Neural cell (in vitro differentiated cells): Measurements from ENCODE around the gene NCKAP5. TPM values are rescaled to one million over a fixed set of nuclear protein-coding genes. Genes with fewer than 3 reads are reported as not detected.

ENCODE experiments used
- H2AFZ ChIP-seq: fragments of 200-600, 300-800 bp; sonication (generic), shearing (Covaris generic); 2 replicates; pipeline ENCODE4 v1.6.0; 2014; ENCODE audit warnings: low read depth, mild to moderate bottlenecking, antibody characterized with exemption, low read length, moderate library complexity
- H3F3A ChIP-seq: fragments of 200-600 bp; shearing (Covaris generic); 2 replicates; pipeline ENCODE4 v1.6.1; 2016; ENCODE audit warnings: mild to moderate bottlenecking, moderate library complexity, mixed read lengths, antibody characterized with exemption, low read length; ENCODE audit not compliant: insufficient read depth, poor library complexity, severe bottlenecking
- H3K27ac ChIP-seq: fragments of 200-600, 300-800 bp; sonication (generic), shearing (Covaris generic); 2 replicates; pipeline ENCODE4 v1.5.1; 2014; ENCODE audit warnings: mild to moderate bottlenecking, low read length, moderate library complexity
- H3K27me3 ChIP-seq: fragments of 300-800, 200-600 bp; sonication (generic), shearing (Covaris generic); 2 replicates; pipeline ENCODE4 v1.6.0; 2014; ENCODE audit warnings: mild to moderate bottlenecking, low read depth, low read length, moderate library complexity; ENCODE audit not compliant: insufficient read depth
- H3K36me3 ChIP-seq: fragments of 300-800, 200-600 bp; sonication (generic), shearing (Covaris generic); 2 replicates; pipeline ENCODE4 v1.5.1; 2014; ENCODE audit warnings: mild to moderate bottlenecking, antibody characterized with exemption, low read length, moderate library complexity; ENCODE audit not compliant: insufficient read depth
- H3K4me2 ChIP-seq: fragments of 300-800, 200-600 bp; sonication (generic), shearing (Covaris generic); 2 replicates; pipeline ENCODE4 v1.6.0; 2014; ENCODE audit warnings: mild to moderate bottlenecking, low read length
- H3K4me3 ChIP-seq: fragments of 300-800, 200-600 bp; sonication (generic), shearing (Covaris generic); 2 replicates; pipeline ENCODE4 v1.5.1; 2014; ENCODE audit warnings: mild to moderate bottlenecking, low read length, moderate library complexity
- H3K79me2 ChIP-seq: fragments of 200-600 bp; shearing (Covaris generic); replicated peaks from 2 replicates; pipeline ENCODE4 v1.6.0; 2014; ENCODE audit warnings: mild to moderate bottlenecking, low read length, moderate library complexity; ENCODE audit not compliant: insufficient read depth
- H3K9ac ChIP-seq: fragments of 300-800, 200-600 bp; sonication (generic), shearing (Covaris generic); 2 replicates; pipeline ENCODE4 v1.6.1; 2016; ENCODE audit warnings: mild to moderate bottlenecking, low read length, mixed read lengths
- H3K9me2 ChIP-seq: fragments of 200-600 bp; shearing (Covaris generic); 2 replicates; pipeline ENCODE4 v1.6.1; 2016; ENCODE audit warnings: mild to moderate bottlenecking, low read length, mixed read lengths; ENCODE audit not compliant: insufficient read depth
- H3K9me3 ChIP-seq: fragments of 200-600, 300-800 bp; sonication (generic), shearing (Covaris generic); 2 replicates; pipeline ENCODE4 v1.6.1; 2016; ENCODE audit warnings: mild to moderate bottlenecking, mixed run types, low read length, moderate library complexity, mixed read lengths
- H4K20me1 ChIP-seq: fragments of 200-600 bp; shearing (Covaris generic); 2 replicates; pipeline ENCODE4 v1.6.1; 2016; ENCODE audit warnings: mild to moderate bottlenecking, mixed run types; ENCODE audit not compliant: insufficient read depth
- EP300 ChIP-seq: fragments of 450-650 bp; conservative IDR thresholded peaks from 2 replicates; pipeline ENCODE4 v1.6.1; 2014; ENCODE audit warnings: antibody characterized with exemption, mild to moderate bottlenecking, moderate library complexity; ENCODE audit not compliant: poor library complexity, severe bottlenecking
- EZH2 ChIP-seq: fragments of 200-600, 300-800 bp; shearing (Covaris generic), sonication (generic); IDR thresholded peaks from 2 replicates; pipeline ENCODE4 v1.6.1; 2014; ENCODE audit warnings: antibody characterized with exemption, low read length, borderline replicate concordance, mild to moderate bottlenecking; ENCODE audit not compliant: insufficient read depth, poor library complexity, severe bottlenecking
- MXI1 ChIP-seq: fragments of 450-650 bp; conservative IDR thresholded peaks from 2 replicates; pipeline ENCODE4 v1.6.1; 2014; ENCODE audit warnings: antibody characterized with exemption, mild to moderate bottlenecking; ENCODE audit not compliant: poor library complexity, severe bottlenecking
- POLR2AphosphoS5 ChIP-seq: IDR thresholded peaks from 2 replicates; pipeline ENCODE4 v1.6.1; 2012
- RAD21 ChIP-seq: fragments of 450-650 bp; conservative IDR thresholded peaks from 2 replicates; pipeline ENCODE4 v1.6.1; 2014; ENCODE audit warnings: antibody characterized with exemption, mild to moderate bottlenecking, moderate library complexity
- SMC3 ChIP-seq: fragments of 450-650 bp; conservative IDR thresholded peaks from 2 replicates; pipeline ENCODE4 v1.6.1; 2014; ENCODE audit warnings: antibody characterized with exemption, mild to moderate bottlenecking, moderate library complexity; ENCODE audit not compliant: poor library complexity
- TAF1 ChIP-seq: IDR thresholded peaks from 2 replicates; pipeline ENCODE4 v1.6.1; 2012; ENCODE audit warnings: low read depth
- polyA plus RNA-seq: library from polyadenylated mRNA; depleted of rRNA; stranded (reverse); fragments of >200 nt; gene quantifications from 2 replicates; pipeline ENCODE4 v1.2.3, GENCODE V29; 2014
- TF ChIP-seq, protein P1 (sequence below): IDR thresholded peaks from 2 replicates; pipeline ENCODE4 v1.6.1; 2012; ENCODE audit warnings: borderline replicate concordance
- TF ChIP-seq, protein P2 (sequence below): fragments of 450-650 bp; IDR thresholded peaks from 2 replicates; pipeline ENCODE4 v1.5.1; 2014; ENCODE audit warnings: antibody characterized with exemption, mild to moderate bottlenecking, moderate library complexity; ENCODE audit not compliant: poor library complexity, severe bottlenecking

Gene NCKAP5
- polyA plus RNA-seq, 1 donor from 2014 or later, result 2.4 TPM

DNA sequence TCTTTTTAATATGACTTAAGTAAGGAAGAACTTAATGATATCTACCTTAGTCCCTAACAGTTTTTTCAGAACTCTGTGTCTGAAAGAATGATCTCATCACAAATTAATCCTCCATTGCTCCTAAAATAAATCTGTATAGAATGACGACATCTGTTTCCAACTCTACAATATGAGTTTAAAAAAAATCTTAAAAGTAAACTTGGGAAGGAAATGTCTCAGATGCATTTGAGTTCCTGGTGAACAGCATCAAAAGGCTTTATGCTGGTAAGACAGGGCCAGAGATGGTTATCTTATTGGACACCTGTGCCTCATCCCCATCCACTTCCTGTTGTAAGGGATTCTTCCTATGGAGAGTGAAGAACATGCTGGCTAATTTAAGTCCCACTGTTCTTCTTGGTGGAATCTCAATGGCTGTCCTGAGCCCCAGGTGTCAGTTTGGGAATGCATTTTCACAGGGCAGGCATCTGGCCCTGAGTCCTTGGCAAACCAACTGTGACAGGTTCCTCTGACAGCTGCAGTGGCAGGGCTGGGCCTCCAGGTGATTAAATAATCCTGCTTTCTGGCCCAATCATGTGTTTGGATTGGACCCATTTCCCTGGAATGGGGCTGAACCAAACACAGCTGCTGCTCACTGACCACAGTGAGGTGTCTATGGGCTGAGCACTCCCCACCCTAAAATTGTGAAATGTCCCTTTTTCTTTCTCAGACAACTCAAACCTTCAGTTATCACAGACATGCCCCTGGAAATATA lies 12.9 kb upstream of the NCKAP5 start:
- Histone ChIP-seq H4K20me1 (no peaks in the 10 kb centered on the region), H3K9me3 (no peaks in the 10 kb centered on the region), H3K27ac (no peak overlapping the region), H2AFZ (no peak overlapping the region), H3K4me2 (no peak overlapping the region), H3F3A (no peaks in the 10 kb centered on the region), H3K4me3 (no peak overlapping the region), H3K79me2 (no peaks in the 10 kb centered on the region), H3K27me3 (no peaks in the 10 kb centered on the region), H3K9me2 (no peaks in the 10 kb centered on the region), H3K9ac (no peak overlapping the region), H3K36me3 (no peaks in the 10 kb centered on the region)
- no peak for TF ChIP-seq TAF1
- TF ChIP-seq POLR2AphosphoS5, result no peak
- TF ChIP-seq MXI1, result no peak
- TF ChIP-seq SMC3, result no peak
- TF ChIP-seq, protein P1, sequence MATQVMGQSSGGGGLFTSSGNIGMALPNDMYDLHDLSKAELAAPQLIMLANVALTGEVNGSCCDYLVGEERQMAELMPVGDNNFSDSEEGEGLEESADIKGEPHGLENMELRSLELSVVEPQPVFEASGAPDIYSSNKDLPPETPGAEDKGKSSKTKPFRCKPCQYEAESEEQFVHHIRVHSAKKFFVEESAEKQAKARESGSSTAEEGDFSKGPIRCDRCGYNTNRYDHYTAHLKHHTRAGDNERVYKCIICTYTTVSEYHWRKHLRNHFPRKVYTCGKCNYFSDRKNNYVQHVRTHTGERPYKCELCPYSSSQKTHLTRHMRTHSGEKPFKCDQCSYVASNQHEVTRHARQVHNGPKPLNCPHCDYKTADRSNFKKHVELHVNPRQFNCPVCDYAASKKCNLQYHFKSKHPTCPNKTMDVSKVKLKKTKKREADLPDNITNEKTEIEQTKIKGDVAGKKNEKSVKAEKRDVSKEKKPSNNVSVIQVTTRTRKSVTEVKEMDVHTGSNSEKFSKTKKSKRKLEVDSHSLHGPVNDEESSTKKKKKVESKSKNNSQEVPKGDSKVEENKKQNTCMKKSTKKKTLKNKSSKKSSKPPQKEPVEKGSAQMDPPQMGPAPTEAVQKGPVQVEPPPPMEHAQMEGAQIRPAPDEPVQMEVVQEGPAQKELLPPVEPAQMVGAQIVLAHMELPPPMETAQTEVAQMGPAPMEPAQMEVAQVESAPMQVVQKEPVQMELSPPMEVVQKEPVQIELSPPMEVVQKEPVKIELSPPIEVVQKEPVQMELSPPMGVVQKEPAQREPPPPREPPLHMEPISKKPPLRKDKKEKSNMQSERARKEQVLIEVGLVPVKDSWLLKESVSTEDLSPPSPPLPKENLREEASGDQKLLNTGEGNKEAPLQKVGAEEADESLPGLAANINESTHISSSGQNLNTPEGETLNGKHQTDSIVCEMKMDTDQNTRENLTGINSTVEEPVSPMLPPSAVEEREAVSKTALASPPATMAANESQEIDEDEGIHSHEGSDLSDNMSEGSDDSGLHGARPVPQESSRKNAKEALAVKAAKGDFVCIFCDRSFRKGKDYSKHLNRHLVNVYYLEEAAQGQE, result no peak
- no peak for TF ChIP-seq EP300
- TF ChIP-seq, protein P2, sequence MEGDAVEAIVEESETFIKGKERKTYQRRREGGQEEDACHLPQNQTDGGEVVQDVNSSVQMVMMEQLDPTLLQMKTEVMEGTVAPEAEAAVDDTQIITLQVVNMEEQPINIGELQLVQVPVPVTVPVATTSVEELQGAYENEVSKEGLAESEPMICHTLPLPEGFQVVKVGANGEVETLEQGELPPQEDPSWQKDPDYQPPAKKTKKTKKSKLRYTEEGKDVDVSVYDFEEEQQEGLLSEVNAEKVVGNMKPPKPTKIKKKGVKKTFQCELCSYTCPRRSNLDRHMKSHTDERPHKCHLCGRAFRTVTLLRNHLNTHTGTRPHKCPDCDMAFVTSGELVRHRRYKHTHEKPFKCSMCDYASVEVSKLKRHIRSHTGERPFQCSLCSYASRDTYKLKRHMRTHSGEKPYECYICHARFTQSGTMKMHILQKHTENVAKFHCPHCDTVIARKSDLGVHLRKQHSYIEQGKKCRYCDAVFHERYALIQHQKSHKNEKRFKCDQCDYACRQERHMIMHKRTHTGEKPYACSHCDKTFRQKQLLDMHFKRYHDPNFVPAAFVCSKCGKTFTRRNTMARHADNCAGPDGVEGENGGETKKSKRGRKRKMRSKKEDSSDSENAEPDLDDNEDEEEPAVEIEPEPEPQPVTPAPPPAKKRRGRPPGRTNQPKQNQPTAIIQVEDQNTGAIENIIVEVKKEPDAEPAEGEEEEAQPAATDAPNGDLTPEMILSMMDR, result no peak
- TF ChIP-seq EZH2, result no peak
- TF ChIP-seq RAD21, result no peak

DNA sequence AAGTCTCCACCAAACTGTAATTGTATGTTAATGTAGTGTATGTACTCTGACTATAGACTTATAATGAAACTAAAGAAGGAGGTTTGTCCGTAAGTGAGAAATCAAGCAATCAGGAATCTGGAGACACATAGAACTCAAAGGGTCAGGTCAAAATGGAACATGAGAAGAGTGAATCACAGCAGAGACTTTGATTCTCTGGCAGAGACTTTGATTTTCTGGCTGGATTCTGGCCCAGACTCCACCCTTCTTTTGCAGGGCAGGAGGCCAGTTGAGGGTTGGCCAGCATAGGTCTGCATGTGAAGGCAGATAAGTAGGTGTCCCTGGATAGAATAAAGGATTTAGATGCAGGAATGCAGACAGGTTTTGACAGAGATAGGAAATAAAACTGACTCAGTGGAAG lies 11.0 kb upstream of the NCKAP5 start:
- no peak overlapping the region for H2AFZ ChIP-seq
- H3K4me2 ChIP-seq, result no peak overlapping the region
- no peaks in the 10 kb centered on the region for H3K36me3 ChIP-seq
- H3K27me3 ChIP-seq, result no peaks in the 10 kb centered on the region
- no peak overlapping the region for H3K9ac ChIP-seq
- H3K79me2 ChIP-seq, result no peaks in the 10 kb centered on the region
- no peaks in the 10 kb centered on the region for H3K9me3 ChIP-seq
- no peak for TF ChIP-seq EZH2
- TF ChIP-seq SMC3, result no peak
- TF ChIP-seq TAF1, result no peak
- TF ChIP-seq, protein P2, result no peak
- no peak for TF ChIP-seq MXI1
- TF ChIP-seq RAD21, result no peak
- no peak for TF ChIP-seq EP300
- no peak for TF ChIP-seq POLR2AphosphoS5
- TF ChIP-seq, protein P1, result no peak
- no peaks in the 10 kb centered on the region for H3F3A ChIP-seq
- no peaks in the 10 kb centered on the region for H4K20me1 ChIP-seq
- no peak overlapping the region for H3K27ac ChIP-seq
- H3K9me2 ChIP-seq, result no peaks in the 10 kb centered on the region
- H3K4me3 ChIP-seq, result no peak overlapping the region
